Measurements from ENCODE around the gene CADM2. TPM values are rescaled to one million over a fixed set of nuclear protein-coding genes. Genes with fewer than 3 reads are reported as not detected.

Gene CADM2
- total RNA-seq, 1 experiment from 2014 or later: not detected

DNA sequence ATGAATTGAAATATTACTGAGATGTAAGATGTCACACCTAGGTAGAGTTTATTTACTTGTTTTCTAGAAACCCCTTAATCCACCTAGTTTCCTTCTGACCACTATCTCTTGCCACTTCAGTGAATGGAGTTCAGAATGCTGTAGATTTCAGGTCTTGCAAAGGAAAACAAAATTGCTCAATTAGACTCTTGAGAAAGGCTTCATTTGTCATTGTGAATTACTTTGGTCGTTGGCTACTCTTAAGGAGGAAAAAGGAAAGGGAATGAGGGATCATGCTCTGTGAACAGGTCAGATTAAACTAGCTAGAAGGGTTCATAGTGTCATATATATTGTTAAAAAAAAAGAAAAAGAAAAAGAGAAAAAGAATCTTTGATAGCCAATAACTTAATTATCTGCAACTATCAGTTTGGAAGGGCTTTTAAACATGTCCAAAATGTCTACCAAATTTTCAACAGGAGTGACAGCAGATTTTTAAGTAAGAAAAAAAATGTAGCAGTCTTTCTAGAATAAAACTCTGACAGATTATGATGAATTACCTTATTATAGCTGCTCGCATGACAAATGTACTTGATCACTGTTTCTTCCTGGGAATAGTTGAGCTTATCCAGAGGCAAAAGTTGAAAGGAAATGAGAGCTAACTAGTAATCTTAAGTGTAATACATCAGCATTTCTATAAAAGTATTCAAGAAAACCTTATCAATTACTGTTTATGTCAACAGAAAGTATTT is 543.5 kb downstream of the CADM2 start:
- no peak overlapping the region for H3K27ac ChIP-seq (ENCODE audit: low read depth, low read length)
- no TSS peak for BruUV-seq (replicated peaks)
- H3K36me3 ChIP-seq (ENCODE audit: control insufficient read depth in 1 of 2, insufficient read depth in 2 of 2, low read length in 2 of 2): no peaks in the 10 kb centered on the region
- no peak for TF ChIP-seq POLR2A (IDR thresholded peaks at IDR 0.05; ENCODE audit: borderline replicate concordance, extremely low read depth, insufficient read depth, insufficient read length)
- no peak for TF ChIP-seq SP1 (IDR thresholded peaks at IDR 0.05; ENCODE audit: low read depth)
- no peak for TF ChIP-seq SIN3A (IDR thresholded peaks at IDR 0.05; ENCODE audit: low read depth)
- TF ChIP-seq EGR1 (IDR thresholded peaks at IDR 0.05; ENCODE audit: low read depth): no peak
- TF ChIP-seq ZNF274 (IDR thresholded peaks at IDR 0.05; ENCODE audit: low read depth, low read length): no peak
- TF ChIP-seq, protein P1, sequence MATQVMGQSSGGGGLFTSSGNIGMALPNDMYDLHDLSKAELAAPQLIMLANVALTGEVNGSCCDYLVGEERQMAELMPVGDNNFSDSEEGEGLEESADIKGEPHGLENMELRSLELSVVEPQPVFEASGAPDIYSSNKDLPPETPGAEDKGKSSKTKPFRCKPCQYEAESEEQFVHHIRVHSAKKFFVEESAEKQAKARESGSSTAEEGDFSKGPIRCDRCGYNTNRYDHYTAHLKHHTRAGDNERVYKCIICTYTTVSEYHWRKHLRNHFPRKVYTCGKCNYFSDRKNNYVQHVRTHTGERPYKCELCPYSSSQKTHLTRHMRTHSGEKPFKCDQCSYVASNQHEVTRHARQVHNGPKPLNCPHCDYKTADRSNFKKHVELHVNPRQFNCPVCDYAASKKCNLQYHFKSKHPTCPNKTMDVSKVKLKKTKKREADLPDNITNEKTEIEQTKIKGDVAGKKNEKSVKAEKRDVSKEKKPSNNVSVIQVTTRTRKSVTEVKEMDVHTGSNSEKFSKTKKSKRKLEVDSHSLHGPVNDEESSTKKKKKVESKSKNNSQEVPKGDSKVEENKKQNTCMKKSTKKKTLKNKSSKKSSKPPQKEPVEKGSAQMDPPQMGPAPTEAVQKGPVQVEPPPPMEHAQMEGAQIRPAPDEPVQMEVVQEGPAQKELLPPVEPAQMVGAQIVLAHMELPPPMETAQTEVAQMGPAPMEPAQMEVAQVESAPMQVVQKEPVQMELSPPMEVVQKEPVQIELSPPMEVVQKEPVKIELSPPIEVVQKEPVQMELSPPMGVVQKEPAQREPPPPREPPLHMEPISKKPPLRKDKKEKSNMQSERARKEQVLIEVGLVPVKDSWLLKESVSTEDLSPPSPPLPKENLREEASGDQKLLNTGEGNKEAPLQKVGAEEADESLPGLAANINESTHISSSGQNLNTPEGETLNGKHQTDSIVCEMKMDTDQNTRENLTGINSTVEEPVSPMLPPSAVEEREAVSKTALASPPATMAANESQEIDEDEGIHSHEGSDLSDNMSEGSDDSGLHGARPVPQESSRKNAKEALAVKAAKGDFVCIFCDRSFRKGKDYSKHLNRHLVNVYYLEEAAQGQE (IDR thresholded peaks at IDR 0.05; ENCODE audit: low read depth): no peak
- TF ChIP-seq TCF7L2 (IDR thresholded peaks at IDR 0.05; ENCODE audit: borderline replicate concordance, extremely low read depth, insufficient read depth, insufficient read length): no peak
- no peak for TF ChIP-seq CBX3 (IDR thresholded peaks at IDR 0.05; ENCODE audit: low read depth)
- TF ChIP-seq, protein P2, sequence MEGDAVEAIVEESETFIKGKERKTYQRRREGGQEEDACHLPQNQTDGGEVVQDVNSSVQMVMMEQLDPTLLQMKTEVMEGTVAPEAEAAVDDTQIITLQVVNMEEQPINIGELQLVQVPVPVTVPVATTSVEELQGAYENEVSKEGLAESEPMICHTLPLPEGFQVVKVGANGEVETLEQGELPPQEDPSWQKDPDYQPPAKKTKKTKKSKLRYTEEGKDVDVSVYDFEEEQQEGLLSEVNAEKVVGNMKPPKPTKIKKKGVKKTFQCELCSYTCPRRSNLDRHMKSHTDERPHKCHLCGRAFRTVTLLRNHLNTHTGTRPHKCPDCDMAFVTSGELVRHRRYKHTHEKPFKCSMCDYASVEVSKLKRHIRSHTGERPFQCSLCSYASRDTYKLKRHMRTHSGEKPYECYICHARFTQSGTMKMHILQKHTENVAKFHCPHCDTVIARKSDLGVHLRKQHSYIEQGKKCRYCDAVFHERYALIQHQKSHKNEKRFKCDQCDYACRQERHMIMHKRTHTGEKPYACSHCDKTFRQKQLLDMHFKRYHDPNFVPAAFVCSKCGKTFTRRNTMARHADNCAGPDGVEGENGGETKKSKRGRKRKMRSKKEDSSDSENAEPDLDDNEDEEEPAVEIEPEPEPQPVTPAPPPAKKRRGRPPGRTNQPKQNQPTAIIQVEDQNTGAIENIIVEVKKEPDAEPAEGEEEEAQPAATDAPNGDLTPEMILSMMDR (IDR thresholded peaks at IDR 0.05 in 2 of 3, conservative IDR thresholded peaks at IDR 0.05 in 1 of 3; ENCODE audit: borderline replicate concordance in 1 of 3, insufficient read depth in 1 of 3, low read depth in 2 of 3, low read length in 2 of 3): no peak
- TF ChIP-seq YY1 (IDR thresholded peaks at IDR 0.05; ENCODE audit: extremely low read depth, insufficient replicate concordance, low read depth, low read length): no peak
- no peak for TF ChIP-seq EZH2 (IDR thresholded peaks at IDR 0.05)
- no peak for TF ChIP-seq ELF1 (IDR thresholded peaks at IDR 0.05; ENCODE audit: borderline replicate concordance, low read depth)
- no peak for TF ChIP-seq CEBPB (IDR thresholded peaks at IDR 0.05; ENCODE audit: low read depth)
- TF ChIP-seq, protein P3, sequence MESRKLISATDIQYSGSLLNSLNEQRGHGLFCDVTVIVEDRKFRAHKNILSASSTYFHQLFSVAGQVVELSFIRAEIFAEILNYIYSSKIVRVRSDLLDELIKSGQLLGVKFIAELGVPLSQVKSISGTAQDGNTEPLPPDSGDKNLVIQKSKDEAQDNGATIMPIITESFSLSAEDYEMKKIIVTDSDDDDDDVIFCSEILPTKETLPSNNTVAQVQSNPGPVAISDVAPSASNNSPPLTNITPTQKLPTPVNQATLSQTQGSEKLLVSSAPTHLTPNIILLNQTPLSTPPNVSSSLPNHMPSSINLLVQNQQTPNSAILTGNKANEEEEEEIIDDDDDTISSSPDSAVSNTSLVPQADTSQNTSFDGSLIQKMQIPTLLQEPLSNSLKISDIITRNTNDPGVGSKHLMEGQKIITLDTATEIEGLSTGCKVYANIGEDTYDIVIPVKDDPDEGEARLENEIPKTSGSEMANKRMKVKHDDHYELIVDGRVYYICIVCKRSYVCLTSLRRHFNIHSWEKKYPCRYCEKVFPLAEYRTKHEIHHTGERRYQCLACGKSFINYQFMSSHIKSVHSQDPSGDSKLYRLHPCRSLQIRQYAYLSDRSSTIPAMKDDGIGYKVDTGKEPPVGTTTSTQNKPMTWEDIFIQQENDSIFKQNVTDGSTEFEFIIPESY (IDR thresholded peaks at IDR 0.05; ENCODE audit: extremely low read depth, insufficient replicate concordance, low read length): no peak
- TF ChIP-seq JUND (IDR thresholded peaks at IDR 0.05): no peak
- no peaks in the 10 kb centered on the region for H3K4me1 ChIP-seq (ENCODE audit: control insufficient read depth in 1 of 2, insufficient read depth in 2 of 2, low read length in 2 of 2)
- H3K9me2 ChIP-seq (ENCODE audit: insufficient read depth): no peaks in the 10 kb centered on the region
- no peaks in the 10 kb centered on the region for H4K20me1 ChIP-seq (ENCODE audit: insufficient read depth)
- ChIA-PET POLR2A (no interaction called here), RAD21 (ENCODE audit: low non-redundant PET in 1 of 2, low total read pairs in 2 of 2, uncharacterized antibody in 2 of 2, unreplicated experiment in 2 of 2) (no interaction called here), CTCF (no interaction called here)
- no peak overlapping the region for H3K4me2 ChIP-seq (ENCODE audit: low read length)
- intact Hi-C loops (cut with micrococcal nuclease): no loop called here
- H3K9me3 ChIP-seq (ENCODE audit: control insufficient read depth in 1 of 2, insufficient read depth in 1 of 2, low read depth in 1 of 2, low read length in 2 of 2): peaks cover 0 to 10% of the 10 kb centered on the region in 2 experiments; a peak in 3 of 4 replicates
- H2AFZ ChIP-seq (ENCODE audit: low read depth, low read length, poor library complexity, severe bottlenecking): no peak overlapping the region
- H3K27me3 ChIP-seq (ENCODE audit: insufficient read depth, low read length): no peaks in the 10 kb centered on the region
- no peak overlapping the region for H3K4me3 ChIP-seq (replicated peaks in 1 of 2; ENCODE audit: low read depth in 1 of 2, low read length in 2 of 2)
- H3K79me2 ChIP-seq (ENCODE audit: insufficient read depth, low read length): no peaks in the 10 kb centered on the region
- no peak for DNase-seq (ENCODE audit: low read depth, low spot score)
- no peak for ATAC-seq
- no peak overlapping the region for H3K9ac ChIP-seq (ENCODE audit: low read length)
